ENCODE measurements around the gene ACTN1.
A peak's percentile ranks its signal among the peaks of the same experiment; 100 is the strongest.

DNA sequence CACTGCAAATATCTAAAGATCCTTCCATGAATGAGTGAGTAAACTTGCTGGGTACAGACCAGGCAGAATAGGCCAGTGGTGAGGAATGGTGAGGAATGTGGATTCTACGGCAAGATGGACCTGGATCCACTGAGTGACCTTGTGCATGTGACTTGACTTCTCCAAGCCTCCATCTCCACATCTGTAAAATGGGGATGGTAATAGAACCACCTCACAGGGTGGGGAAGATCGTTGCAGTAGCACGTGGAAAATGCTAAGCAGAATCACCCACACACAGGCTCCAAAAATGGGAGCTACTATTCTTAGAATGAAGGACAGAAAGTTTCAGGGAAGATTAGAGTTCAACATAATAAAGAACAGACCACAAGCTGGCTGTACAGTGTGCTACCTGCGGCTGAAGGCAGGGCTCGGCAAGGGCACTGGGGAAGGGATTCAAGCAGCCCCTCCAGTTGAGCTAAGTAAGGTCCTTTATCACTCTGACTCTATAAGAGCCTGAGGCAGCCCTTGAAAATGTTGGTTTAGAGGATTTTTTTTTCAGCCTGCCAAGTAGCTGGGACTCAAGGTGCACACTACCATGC is 47.5 kb downstream of the ACTN1 start:
- TF ChIP-seq, protein P1, sequence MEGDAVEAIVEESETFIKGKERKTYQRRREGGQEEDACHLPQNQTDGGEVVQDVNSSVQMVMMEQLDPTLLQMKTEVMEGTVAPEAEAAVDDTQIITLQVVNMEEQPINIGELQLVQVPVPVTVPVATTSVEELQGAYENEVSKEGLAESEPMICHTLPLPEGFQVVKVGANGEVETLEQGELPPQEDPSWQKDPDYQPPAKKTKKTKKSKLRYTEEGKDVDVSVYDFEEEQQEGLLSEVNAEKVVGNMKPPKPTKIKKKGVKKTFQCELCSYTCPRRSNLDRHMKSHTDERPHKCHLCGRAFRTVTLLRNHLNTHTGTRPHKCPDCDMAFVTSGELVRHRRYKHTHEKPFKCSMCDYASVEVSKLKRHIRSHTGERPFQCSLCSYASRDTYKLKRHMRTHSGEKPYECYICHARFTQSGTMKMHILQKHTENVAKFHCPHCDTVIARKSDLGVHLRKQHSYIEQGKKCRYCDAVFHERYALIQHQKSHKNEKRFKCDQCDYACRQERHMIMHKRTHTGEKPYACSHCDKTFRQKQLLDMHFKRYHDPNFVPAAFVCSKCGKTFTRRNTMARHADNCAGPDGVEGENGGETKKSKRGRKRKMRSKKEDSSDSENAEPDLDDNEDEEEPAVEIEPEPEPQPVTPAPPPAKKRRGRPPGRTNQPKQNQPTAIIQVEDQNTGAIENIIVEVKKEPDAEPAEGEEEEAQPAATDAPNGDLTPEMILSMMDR (IDR thresholded peaks at IDR 0.05) = peak in 1 of 3 experiments; percentile 9
- TF ChIP-seq POLR2A (IDR thresholded peaks at IDR 0.05; ENCODE audit: low read depth) (no peak), POLR2AphosphoS5 (IDR thresholded peaks at IDR 0.05) (peak; percentile 48 to 57)

All from esophagus muscularis mucosa (tissue), 3 donors.